B cell (primary cell): ENCODE results near the gene IRF2BP1. TPM values are rescaled to one million over a fixed set of nuclear protein-coding genes. Genes with fewer than 3 reads are reported as not detected.

Experiments
- ATAC-seq: fragments of 200-7000 bp; cut with Tn5 transposase; one replicate; pipeline ENCODE4 v1.10.0; 2021; ENCODE audit warnings: low read depth, mild to moderate bottlenecking, moderate number of reproducible peaks, moderate library complexity
- CTCF ChIA-PET: fragments of 350-600 bp; sonication (Branson Sonifier 250); formaldehyde crosslinking; loops from one replicate; lab custom pipeline; 2021; ENCODE audit warnings: antibody characterized with exemption, inconsistent platforms; lab: Charles Lee
- POLR2A ChIA-PET: fragments of 350-600 bp; sonication (Branson Sonifier 250); formaldehyde crosslinking; loops from one replicate; lab custom pipeline; 2021; ENCODE audit warnings: antibody characterized with exemption; lab: Charles Lee
- DNase-seq: peaks from one replicate; pipeline ENCODE4 v3.0.0; 2013
- H2AFZ ChIP-seq: 2 replicates; pipeline ENCODE4 v1.6.1; 2012; ENCODE audit warnings: mild to moderate bottlenecking, low read depth, low read length; ENCODE audit not compliant: insufficient read depth, poor library complexity, severe bottlenecking
- H3K27ac ChIP-seq, 2 donors: 1 replicate in 1 of 2; 2 replicates in 1 of 2; pipeline ENCODE4 v1.5.1; 2012 to 2013; ENCODE audit warnings: low read length in 2 of 2, mild to moderate bottlenecking in 2 of 2, moderate library complexity in 1 of 2
- H3K27me3 ChIP-seq, 4 experiments: fragments of 200-600 bp in 1 of 4; sonication (generic) in 1 of 4; replicated peaks in 1 of 4; 1 replicate in 2 of 4; 2 replicates in 2 of 4; pipeline versions ENCODE4 v1.6.1 to v1.7.0; 2013 to 2016; ENCODE audit warnings: low read length in 3 of 4, mild to moderate bottlenecking in 2 of 4, mixed read lengths in 1 of 4, moderate library complexity in 1 of 4; ENCODE audit not compliant: insufficient read depth in 4 of 4, control insufficient read depth in 3 of 4; ENCODE audit errors: control extremely low read depth in 1 of 4
- H3K36me3 ChIP-seq, 2 experiments: replicated peaks in 1 of 2; 1 replicate in 1 of 2; 2 replicates in 1 of 2; pipeline versions ENCODE4 v1.6.1 to v1.7.1; 2013; ENCODE audit warnings: low read length in 1 of 2; ENCODE audit not compliant: insufficient read depth in 2 of 2, control insufficient read depth in 1 of 2; ENCODE audit errors: control extremely low read depth in 1 of 2, extremely low read depth in 1 of 2
- H3K4me1 ChIP-seq, 2 donors: fragments of 200-600 bp in 1 of 2; sonication (generic) in 1 of 2; 1 replicate in 1 of 2; 2 replicates in 1 of 2; pipeline versions ENCODE4 v1.5.1 to v1.6.1; 2013 to 2017; ENCODE audit warnings: low read length in 2 of 2; ENCODE audit not compliant: control insufficient read depth in 2 of 2, insufficient read depth in 2 of 2
- H3K4me2 ChIP-seq: replicated peaks from 2 replicates; pipeline ENCODE3; 2012; ENCODE audit warnings: mild to moderate bottlenecking, low read depth, low read length; ENCODE audit not compliant: poor library complexity, severe bottlenecking
- H3K4me3 ChIP-seq, 5 experiments: fragments of 200-600 bp in 1 of 5; sonication (generic) in 1 of 5; 1 replicate in 3 of 5; 2 replicates in 2 of 5; pipeline versions ENCODE4 v1.5.1 to v1.7.0; 2011 to 2016; ENCODE audit warnings: low read length in 4 of 5, mild to moderate bottlenecking in 4 of 5, low read depth in 2 of 5, control low read depth in 1 of 5, moderate library complexity in 1 of 5; ENCODE audit not compliant: insufficient read depth in 1 of 5; ENCODE audit errors: control extremely low read depth in 1 of 5, extremely low read depth in 1 of 5
- H3K79me2 ChIP-seq: fragments of 200-600 bp; sonication (generic); one replicate; pipeline ENCODE4 v1.6.0; 2016; ENCODE audit warnings: low read length; ENCODE audit not compliant: control insufficient read depth, insufficient read depth
- H3K9ac ChIP-seq: fragments of 200-600 bp; sonication (generic); 2 replicates; pipeline ENCODE4 v1.6.1; 2017; ENCODE audit warnings: mild to moderate bottlenecking, low read length, moderate library complexity
- H3K9me3 ChIP-seq, 3 donors: one replicate each; pipeline versions ENCODE4 v1.6.1 to v1.7.1; 2013; ENCODE audit warnings: low read length in 2 of 3; ENCODE audit not compliant: control insufficient read depth in 2 of 3, insufficient read depth in 1 of 3; ENCODE audit errors: control extremely low read depth in 1 of 3
- H4K20me1 ChIP-seq: 2 replicates; pipeline ENCODE4 v1.6.0; 2012; ENCODE audit warnings: mild to moderate bottlenecking, low read length; ENCODE audit not compliant: insufficient read depth, control insufficient read depth, poor library complexity, severe bottlenecking
- H3K27ac Mint-ChIP-seq: one replicate; pipeline ENCODE4 v1.8.0; 2021; ENCODE audit warnings: mixed read lengths
- H3K27me3 Mint-ChIP-seq: one replicate; pipeline ENCODE4 v1.8.0; 2021; ENCODE audit warnings: mixed read lengths
- H3K4me1 Mint-ChIP-seq: one replicate; pipeline ENCODE4 v1.8.0; 2021; ENCODE audit warnings: mixed read lengths
- H3K4me3 Mint-ChIP-seq: one replicate; pipeline ENCODE4 v1.8.0; 2021; ENCODE audit warnings: mixed read lengths
- H3K9me3 Mint-ChIP-seq: one replicate; pipeline ENCODE4 v1.8.0; 2022; ENCODE audit warnings: mixed read lengths; ENCODE audit not compliant: insufficient read depth
- CTCF ChIP-seq: fragments of 200-600 bp; IDR thresholded peaks from one replicate; pipeline ENCODE4 v1.8.0; 2022; ENCODE audit warnings: antibody characterized with exemption, mild to moderate bottlenecking
- EZH2 ChIP-seq: IDR thresholded peaks from 2 replicates; pipeline ENCODE4 v1.6.1; 2012; ENCODE audit warnings: borderline replicate concordance, low read depth, mild to moderate bottlenecking, moderate library complexity, low read length; ENCODE audit not compliant: insufficient read depth, poor library complexity, severe bottlenecking
- WGBS: methylation state at CpG from one replicate; pipeline ENCODE4 v1.1.5; 2013; ENCODE audit warnings: missing lambda C conversion rate; ENCODE audit not compliant: insufficient coverage; 5-methylcytosine and 5-hydroxymethylcytosine counted together
- intact Hi-C: fragments of 100-400 bp; cut with micrococcal nuclease; formaldehyde crosslinking; loops from one replicate; pipeline ENCODE4 v1.10.0; 2022
- polyA plus RNA-seq: library from polyadenylated mRNA; depleted of rRNA; stranded (reverse); fragments of >200 nt; gene quantifications from 2 replicates; pipeline ENCODE4 v1.2.3, GENCODE V29; 2012
- total RNA-seq, 2 donors: library from RNA; stranded (reverse); fragments of 120-200 nt in 1 of 2; gene quantifications; 1 replicate in 1 of 2; 2 replicates in 1 of 2; pipeline versions ENCODE4 v1.2.3 to v1.2.4, GENCODE V29; 2013 to 2022

IRF2BP1 gene
- total and polyA plus RNA-seq, 2 donors (not counting 1 experiment from before 2014, with no cell fraction given) = 14.9 to 33.9 TPM

DNA sequence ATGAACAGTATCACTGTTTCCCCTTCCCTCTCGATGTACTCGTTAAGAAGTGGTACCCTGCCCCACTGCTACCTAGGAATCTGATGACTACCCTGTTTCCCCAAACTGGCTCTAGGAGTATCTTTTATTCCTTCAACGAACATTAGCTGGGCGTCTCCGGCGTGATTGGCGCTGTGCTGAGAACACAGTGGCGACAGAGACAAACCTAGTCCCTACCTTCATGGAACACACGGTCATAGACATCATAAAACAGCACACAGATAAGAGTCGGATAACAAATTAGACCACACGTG lies 23.7 kb downstream of the IRF2BP1 start:
- H3K27me3 ChIP-seq = peaks cover 0 to 14% (median 6%) of the 10 kb centered on the region in 4 experiments
- peaks cover 27 to 33% of the 10 kb centered on the region in 2 donors for H3K4me1 ChIP-seq
- 1% methylated on average over 10 of the region's 11 CpGs for WGBS
- DNase-seq (no peak), ATAC-seq (no peak)
- peaks cover 48% of the 10 kb centered on the region for H3K79me2 ChIP-seq
- H3K9ac ChIP-seq = peak overlapping the region; percentile 77
- peak overlapping the region; percentile 95 for H3K4me2 ChIP-seq
- peak overlapping the region; percentile 71 for H2AFZ ChIP-seq
- intact Hi-C loops = loop anchor here (2.0 kb wide), 3 partner anchors 131 to 989 kb away; partner anchors contain the start of genes AP2S1 and FBXO46
- H3K36me3 ChIP-seq = peaks cover 0 to 25% of the 10 kb centered on the region in 2 experiments
- peak overlapping the region; percentile 66 to 87 (median 83) for H3K4me3 ChIP-seq
- peak overlapping the region; percentile 91 for H3K4me3 Mint-ChIP-seq
- peaks cover 34% of the 10 kb centered on the region for H3K4me1 Mint-ChIP-seq
- CTCF ChIA-PET = interaction anchor here (2.2 to 2.8 kb wide), 3 partner anchors 21 to 92 kb away, joined by 7 to 24 read pairs (median 14); partner anchors contain the start of genes IRF2BP1 and SIX5
- POLR2A ChIA-PET = no interaction called here
- TF ChIP-seq CTCF (no peak), EZH2 (no peak)
- H3K27me3 Mint-ChIP-seq = peaks cover 10% of the 10 kb centered on the region
- H3K27ac ChIP-seq = peak overlapping the region; percentile 93 to 95
- peaks cover 0 to 4% (median 0%) of the 10 kb centered on the region in 3 donors for H3K9me3 ChIP-seq
- H3K27ac Mint-ChIP-seq = peak overlapping the region; percentile 98
- H3K9me3 Mint-ChIP-seq = no peaks in the 10 kb centered on the region
- peaks cover 14% of the 10 kb centered on the region for H4K20me1 ChIP-seq
